ENCODE results near the gene OBSCN.

OBSCN gene

DNA sequence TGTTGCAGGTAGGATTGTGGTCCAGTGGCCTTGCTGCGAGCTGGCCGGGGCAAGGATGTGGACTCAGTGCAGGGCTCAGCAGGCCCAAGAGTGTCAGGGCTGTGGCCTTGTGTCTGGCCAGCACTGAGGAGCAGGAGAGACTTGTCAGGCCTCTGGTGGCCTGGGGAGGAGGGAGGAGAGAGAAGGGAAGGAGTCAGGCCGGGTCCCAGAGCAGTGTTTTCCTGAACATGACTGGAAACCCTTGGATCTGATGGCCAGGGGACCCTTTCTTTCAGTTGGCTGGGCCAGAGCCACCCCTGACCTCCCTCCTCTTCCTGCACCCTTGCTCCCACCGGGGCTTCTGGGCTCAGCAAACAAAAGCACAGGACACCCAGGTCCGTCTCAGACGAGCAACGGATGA lies 37.2 kb upstream of the OBSCN start:
- DNase-seq: no peak

DNA sequence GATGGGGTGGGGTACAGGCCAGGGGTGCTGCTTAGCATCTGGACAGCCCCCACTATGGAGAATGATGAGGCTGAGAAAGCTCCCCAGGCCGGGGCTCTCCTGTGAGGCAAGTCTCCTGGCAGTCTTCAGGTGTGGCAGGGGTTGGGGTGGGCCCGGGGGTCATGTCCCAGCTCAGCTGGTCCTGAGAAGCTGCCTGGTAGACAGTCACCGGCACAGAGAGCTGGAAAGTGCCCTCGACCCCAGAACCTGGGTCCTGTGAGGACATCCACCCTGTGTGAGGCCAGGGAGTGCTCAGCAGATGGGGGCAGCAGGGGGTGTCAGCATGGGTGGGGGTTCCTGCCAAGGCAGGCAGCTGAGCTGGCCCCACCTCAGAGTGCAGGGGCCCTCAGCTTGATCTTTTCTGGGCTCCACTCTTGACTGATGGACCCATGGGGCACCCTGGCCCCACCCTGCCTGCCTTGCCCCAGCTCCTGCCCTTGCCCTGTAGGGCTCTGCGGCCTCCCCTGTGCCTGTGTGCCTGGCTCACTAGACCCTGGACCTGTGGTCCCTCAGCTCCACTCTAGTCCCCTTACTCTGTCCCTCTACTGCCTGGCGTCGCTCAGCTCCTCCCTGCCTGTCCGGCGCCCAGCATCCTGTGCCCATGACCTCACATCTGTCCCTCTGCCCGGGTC lies 36.5 kb upstream of the OBSCN start:
- DNase-seq: no peak

DNA sequence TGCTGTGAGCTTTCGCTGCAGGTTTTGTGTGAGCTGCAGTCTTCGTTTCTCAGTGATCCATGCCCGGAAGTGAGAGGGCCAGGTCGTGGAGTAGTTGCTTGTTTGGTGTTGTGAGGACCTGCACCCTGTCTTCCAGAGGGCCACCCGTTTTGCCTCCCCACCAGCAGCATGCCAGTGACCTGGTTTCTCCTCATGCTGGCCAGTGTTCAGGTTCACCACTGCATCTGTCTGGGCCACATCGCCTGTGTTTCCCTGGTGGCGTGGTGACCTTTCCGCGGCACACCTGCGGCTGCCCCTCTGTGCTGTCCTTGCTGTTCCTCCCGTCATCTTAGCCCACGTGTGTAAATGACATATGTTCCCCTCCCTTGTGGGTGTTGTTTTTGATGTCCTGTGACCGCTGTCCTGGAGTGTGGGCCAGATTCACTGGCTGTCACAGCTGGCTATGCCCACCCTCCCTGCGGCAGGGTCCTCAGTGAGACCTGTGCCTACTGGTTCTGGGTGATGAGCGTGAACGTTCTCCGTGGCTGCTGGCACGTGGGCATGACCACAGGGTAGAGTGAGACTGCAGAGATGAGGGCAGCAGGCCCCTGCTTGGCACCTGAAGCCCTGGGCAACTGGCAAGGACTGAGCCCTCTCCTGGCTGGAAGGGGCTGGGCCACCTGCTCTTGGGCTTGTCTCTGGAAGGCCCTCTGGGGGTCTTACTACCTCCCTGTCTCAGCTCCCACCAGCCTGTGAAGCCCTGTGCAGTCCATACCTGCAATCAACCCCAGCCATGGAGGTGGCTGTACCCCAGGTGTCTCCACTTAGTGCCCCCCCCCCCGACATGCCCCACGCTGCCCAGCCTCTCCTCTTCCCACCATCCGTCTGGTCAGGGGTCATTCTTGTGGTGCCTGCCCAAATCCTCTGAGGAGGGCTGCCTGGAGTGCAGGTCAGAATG lies 35.0 kb upstream of the OBSCN start:
- DNase-seq: no peak

DNA sequence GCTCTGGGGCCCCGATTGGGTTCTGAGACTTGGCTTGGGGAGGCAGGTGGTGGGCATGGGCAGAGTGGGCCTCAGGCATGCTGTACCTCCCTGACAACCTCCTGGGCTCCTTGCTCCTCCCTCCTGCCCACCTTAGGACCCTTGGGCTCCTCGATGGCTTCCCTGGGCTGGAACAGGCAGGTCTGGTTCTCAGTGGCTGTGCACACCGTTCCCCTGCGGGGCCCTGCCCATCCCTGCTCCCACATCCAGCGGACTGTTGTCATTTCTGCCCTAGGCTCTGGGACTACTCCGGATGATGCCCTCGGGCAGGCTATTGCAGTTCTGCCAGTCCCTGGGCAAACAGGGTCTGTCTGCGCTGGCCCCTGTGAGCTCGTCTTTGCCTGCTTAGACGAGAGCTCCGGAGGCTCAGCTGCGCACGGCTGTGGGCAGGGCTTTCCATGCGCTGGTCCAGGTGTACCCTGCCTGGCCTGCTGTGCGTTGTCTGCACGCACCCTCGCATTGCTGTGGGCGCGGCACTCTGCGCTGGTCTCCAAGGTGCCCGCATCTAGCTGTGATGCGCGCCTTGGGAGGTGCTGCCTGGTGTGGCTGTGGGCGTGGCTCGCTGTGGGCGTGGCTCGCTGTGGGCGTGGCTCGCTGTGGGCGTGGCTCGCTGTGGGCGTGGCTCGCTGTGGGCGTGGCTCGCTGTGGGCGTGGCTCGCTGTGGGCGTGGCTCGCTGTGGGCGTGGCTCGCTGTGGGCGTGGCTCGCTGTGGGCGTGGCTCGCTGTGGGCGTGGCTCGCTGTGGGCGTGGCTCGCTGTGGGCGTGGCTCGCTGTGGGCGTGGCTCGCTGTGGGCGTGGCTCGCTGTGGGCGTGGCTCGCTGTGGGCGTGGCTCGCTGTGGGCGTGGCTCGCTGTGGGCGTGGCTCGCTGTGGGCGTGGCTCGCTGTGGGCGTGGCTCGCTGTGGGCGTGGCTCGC lies 34.0 kb upstream of the OBSCN start:
- DNase-seq: peak; percentile 53

DNA sequence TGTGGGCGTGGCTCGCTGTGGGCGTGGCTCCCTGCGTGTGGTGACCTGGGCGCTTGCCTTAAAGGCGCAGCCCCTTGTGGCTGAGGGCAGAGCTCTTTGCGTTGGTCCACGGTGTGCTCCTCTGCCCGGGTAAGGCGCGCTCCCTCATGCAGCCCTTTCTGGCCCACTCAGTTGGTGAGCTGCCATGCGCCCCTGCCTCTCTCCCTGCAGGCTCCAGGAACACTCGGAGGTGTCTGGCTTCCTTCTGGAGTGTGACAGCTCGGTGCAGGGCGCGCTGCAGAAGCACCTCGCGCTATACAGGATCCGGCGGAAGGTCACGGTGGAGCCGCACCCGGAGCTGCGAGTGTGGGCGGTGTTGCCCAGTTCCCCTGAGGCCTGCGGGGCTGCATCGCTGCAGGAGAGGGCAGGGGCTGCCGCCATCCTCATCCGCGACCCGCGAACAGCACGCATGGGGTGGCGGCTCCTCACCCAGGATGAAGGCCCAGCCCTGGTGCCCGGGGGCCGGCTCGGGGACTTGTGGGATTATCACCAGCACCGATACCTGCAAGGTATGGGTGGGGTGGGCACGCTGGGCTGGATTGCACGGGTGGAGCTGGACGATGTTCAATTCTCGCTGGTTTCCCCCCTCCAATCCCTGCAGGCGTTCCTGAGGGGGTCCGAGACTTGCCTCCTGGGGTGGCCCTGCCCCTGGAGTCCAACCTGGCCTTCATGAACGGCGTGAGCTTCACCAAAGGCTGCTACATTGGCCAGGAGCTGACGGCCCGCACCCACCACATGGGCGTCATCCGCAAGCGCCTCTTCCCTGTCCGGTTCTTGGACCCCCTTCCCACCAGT lies 33.1 kb upstream of the OBSCN start:
- DNase-seq: peak; percentile 49

DNA sequence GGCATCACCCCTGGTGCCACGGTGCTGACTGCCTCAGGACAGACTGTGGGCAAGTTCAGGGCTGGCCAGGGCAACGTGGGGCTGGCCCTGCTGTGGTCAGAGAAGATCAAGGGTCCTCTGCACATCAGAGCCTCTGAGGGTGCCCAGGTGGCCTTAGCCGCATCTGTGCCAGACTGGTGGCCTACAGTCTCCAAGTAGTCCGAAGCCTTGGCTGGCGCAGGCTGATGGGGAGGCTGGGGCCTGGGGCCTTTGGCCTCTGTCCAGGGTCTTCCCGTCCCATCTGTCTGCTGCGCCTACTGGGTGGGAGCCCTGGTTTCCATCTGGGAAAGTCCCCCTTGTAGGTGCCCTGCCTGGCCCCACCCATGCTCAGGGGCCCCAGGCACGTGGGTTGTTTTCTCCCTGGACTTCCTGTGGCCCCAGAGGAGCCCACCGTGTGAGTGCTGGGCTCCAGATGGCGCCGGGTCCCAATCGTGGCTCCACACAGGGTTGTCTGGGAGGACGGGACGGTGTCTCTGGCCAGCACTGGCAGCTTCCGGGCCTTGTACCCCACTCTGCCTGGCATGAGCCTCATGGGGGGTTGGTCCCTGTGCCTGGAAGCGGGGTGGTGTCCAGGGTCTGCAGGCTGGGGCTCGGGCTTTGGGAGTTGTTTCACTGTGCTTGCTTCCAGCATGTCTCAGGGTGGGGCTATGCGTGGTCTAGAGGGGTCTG lies 32.4 kb upstream of the OBSCN start:
- no peak for DNase-seq

DNA sequence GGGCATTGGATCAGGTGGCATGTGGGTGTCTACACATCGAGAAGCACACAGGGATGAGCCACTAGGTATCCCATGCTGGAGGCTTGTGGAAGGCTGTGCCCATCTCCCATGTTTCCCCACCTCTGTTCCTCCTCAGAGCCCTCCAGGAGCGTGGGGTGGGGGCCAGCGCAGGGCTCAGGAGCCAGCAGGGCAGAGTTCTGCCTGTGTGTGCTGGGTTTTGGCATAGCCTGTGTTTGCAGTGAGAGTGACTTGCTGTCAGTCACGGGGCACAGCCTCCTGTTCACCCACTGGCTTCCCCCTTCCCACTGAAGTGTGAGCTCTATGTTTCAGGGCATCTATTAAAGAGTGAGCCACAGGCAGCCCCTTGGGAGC lies 31.8 kb upstream of the OBSCN start:
- no peak for DNase-seq

DNA sequence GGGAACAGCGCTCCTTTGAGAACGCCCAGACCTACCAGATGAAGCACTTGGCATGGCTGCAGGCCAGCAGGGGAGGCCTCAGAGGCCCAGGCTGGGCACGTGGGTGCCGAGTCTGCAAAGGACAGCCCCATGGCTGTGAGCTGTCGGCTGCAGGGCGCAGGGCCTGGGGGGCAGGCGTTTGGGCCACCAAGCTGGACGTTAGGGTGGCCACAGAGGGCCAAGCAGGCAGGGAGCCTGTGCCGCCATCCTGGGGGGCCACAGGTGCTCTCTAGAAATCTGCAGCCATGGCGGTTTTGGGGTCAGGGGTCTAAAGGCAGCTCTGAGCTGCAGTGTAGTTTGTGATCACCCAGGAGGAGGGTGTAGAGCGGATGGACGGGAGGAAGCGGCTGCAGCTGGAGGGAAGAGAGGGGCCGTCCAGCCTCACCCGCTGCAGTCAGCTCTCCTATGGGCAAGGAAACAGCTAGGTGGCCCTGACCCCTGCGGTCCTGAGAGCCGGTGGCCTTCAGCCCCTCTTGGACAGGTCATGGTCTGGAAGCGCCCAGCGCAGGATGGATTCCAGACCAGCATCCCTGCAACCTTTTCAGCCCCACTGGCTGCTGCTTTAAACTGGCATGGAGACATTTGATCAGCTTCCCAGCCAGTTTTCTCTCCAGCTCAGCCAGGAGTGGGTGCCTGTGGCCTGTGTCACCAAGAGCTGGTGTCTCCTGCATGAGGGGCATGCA lies 31.2 kb upstream of the OBSCN start:
- DNase-seq: no peak

DNA sequence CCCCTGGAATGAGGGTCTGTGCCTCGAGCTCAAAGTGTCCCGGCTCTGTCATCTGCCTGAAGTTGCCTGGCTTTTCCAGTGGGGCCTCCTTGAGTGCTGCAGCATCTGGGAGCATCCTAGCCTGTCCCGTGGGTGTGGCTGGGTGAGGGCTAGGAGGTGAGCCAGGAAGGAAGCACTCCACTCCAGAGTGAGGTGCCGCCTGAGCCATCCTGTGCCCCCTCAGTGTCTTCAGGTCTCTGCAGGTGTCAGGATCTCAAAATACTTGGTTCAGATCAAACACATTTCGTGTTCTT lies 30.7 kb upstream of the OBSCN start:
- no peak for DNase-seq

DNA sequence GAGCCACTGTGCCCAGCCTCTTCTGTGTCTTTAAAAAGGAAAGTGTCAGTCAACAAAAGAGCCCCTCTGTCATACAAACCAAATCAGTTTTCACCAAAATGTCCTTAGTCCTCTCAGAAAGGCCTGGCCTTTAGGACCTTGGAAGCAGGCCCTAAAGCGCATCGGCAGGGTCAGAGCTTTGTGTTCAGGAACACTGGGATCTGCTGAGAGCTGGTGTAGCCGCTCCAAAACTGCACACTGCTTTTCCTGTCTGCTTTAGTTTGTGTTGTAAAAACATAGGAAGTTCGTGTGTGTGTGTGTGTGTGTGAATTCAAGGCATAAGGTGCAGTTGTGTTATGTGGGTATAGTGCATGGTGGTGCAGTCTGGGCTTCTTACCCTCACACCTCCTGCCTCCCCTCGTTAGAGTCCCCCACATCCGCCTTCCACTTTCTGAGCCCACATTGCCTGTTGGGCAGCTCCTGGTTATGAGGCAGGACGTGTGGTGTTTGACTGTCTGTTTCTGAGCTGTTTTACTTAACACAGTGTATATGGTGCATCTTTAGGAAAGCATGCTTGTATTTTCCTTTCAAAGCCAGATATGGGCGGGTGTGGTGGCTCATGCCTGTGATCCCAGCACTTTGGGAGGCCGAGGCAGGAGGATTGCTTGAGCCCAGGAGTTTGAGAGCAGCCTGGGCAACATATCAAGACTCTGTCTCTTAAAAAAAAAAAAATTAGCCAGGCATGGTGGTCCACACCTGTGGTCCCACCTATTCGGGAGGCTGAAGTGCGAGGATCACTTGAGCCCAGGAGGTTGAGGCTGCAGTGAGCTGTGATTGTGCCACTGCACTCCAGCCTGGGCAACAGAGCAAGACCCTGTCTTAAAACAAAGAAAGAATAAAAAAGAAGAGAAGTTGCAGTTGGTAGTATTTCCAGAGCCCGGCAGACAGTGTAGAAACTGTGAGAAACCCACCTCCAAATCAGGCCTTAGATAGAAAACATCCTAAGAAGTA lies 29.8 kb upstream of the OBSCN start:
- DNase-seq: no peak

DNA sequence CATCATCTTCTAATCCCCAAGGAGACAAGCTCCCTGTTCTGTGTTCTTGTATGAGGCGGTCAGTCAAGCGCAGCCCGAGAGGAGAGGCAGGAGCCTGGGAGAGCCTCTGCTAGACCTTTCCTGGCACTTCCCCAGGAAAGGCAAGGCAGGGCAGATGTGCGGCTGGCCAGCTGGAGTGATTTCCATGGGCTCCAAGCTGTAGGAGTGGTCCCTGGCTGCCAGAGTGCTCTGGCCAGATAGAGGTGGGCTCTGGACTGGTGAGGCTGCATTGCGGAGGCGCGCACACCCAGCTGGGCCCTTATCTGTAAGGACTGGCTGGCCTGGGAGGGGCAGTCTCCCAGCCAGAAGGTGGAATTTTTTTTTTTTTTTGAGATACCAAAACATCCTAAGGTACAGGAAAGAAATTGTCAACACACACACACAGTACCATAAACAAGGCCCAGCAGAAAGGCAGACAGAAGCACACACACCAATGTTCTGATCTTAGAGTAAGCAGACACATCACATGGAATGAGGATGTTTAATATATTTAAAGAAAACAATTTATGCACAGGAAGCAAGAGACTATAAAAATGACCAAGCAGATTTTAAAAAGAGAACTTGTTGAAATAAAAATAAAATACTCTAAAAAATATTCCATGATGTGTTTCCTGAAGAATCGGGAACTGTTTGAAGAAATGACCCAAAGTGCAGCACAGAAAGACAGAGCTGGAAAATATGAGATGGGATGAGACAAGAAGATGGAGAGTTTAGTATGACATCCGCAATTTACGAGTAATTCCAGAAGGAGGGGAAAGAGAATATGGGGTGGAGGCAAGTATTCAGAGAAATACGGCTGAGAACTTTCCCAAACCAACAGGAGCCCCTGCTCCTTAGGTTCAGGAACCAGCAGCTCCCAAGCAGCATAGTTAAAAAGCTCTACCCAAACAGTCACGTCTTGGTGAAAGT lies 28.8 kb upstream of the OBSCN start:
- DNase-seq: no peak

DNA sequence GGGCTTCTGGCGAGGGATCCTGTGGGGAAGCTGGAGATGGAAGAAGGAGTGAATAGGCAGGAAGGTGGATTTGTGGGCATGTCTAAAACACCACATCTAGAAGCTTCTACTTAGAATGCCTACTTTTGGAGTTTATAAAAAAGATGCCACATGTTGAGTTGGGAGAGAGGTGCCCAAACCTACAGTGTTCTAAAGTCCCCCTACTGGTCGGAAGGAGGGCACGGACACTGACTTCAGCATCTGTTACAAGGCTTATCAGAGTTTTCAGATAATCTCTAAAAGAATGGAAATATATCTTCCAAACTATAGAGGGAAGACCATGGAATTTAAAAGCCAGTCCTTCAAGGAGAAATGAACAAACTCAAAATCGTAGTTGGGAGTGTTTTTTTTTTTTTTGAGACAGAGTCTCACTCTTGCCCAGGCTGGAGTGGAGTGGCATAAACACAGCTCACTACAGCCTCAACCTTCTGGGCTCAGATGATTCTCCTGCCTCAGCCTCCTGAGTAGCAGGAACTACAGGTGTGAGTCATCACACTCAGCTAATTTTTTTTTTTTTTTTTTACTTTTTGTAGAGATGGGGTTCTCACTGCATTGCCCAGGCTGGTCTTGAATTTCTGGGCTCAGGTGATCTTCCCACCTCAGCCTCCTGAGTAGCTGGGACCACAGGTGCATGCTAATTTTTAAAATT lies 27.4 kb upstream of the OBSCN start:
- no peak for DNase-seq

DNA sequence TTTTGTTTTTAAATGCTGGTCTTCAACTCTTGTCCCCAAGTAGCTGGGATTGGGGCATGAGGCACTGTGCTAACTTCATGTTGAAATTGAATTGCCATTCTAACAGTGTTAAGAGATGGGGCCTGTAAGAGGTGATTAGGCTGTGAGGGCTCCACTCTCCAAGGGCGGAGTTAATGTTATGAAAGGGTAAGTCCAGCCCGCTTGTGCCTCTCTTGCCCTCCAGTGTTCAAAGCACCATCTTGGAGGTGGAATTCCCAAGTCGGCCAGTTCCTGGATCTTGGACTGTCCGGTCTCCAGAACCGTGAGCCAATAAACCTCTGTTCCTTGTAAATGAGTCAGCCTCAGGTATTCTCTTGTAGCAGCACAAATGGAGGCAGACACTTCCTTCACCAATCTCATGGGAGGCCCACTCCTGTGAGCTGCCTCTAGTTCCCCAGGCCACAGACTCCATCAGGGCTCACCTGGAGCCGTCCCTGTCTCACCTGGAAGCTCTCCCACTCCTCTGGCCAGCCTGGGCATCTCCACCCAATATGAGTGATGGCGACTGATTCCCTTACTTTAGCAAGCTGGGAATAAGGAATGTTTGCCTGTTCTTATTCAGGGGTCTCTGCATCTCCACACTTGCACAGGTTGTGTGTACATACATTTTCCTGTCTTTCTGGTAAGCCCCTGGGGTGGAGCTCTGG lies 26.7 kb upstream of the OBSCN start:
- DNase-seq: no peak

DNA sequence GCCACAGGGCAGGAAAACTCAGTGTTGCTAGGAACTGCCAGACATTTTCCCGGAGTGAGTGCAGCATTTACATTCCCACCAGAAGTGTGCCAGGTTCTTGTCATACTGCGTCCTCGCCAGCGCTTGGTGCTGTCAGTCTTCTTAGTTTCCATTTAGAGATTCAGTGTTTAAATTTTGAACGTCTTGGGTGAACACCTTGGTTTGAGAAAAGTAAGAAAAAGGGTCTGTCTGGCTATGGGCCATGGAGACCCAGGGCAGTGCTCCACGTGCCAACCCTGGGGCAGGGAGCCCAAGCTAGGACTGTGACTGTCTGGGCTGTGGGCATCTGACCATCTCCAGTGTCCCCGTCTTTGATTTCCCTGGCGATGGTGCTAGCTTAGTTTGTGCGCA lies 26.2 kb upstream of the OBSCN start:
- no peak for DNase-seq

DNA sequence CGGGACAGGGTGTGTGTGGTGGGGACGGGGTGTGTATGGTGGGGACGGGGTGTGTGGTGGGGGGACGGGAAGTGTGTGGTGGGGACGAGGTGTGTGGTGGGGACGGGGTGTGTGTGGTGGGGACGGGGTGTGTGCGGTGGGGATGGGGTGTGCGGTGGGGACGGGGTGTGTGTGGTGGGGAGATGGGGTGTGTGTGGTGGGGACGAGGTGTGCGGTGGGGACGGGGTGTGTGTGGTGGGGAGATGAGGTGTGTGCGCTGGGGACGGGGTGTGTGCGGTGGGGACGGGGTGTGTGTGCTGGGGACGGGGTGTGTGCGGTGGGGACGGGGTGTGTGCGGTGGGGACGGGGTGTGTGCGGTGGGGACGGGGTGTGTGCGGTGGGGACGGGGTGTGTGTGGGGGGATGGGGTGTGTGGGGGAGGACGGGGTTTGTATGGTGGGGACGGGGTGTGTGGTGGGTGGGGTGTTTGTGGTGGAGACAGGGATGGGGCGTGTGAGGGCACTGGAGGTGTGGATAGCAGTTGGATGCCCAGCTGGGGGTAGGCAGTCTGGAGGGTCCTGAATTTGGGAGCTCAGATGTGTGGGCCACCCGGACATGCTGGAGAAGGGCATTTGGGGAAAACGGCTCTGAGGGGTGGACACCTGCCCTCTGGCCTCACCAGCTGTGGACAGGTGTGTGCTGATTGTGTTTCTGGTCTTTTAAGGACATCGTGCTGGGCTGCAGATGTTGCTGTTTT lies 25.4 kb upstream of the OBSCN start:
- no peak for DNase-seq

DNA sequence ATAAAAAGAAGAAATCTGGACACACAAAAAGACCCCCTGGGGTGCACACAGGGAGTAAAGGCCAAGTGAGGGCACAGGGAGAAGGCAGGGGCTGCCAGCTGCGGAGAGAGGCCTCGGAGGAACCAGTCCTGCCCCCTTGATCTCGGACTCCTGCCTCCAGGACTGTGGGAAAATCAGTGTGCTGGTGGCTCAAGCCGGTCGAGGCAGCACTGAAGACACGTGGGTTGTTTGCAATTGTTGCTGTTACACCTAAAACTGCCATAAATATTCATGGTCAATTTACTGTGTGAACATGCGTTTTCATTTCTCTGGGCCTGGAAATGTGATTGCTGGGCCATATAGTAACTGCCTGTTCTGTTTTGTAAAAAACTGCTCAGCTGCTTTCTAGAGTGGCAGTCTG lies 23.7 kb upstream of the OBSCN start:
- DNase-seq: no peak

DNA sequence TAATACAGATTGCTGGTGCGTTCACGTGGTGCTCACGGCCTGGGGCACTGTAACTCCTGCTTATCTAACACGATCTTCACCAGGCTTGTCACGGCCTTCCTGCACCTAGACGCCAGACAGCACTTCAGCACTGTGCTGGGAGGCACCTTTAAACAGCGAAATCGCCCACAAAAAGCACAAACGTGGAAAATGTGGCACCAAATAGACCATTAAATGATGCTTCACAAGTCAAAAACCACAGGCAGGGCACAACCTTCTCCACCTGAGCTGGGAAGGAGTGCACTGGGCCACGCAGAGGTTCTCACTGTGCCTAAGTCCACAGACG lies 22.2 kb upstream of the OBSCN start:
- DNase-seq: no peak

Data from activated CD4-positive, alpha-beta T cell treated with anti-CD3 and anti-CD28 coated beads for 48 hours (primary cell).